Dendritic cell treated with granulocyte-macrophage colony-stimulating factor and Interleukin-4, amounts not matched to agents 40 ng/mL and 50 ng/mL, for 4 days (primary cell): ENCODE data around the gene IL1RAPL1.

Source experiments
- H3K27ac Mint-ChIP-seq: one replicate; pipeline ENCODE4 v1.8.0; 2022; ENCODE audit warnings: mild to moderate bottlenecking, mixed read lengths
- H3K27me3 Mint-ChIP-seq: one replicate; pipeline ENCODE4 v1.8.0; 2022; ENCODE audit warnings: mild to moderate bottlenecking, mixed read lengths
- H3K36me3 Mint-ChIP-seq: one replicate; pipeline ENCODE4 v1.8.0; 2022; ENCODE audit warnings: low read depth, mixed read lengths
- H3K4me1 Mint-ChIP-seq: one replicate; pipeline ENCODE4 v1.8.0; 2022; ENCODE audit warnings: low read depth, mixed read lengths
- H3K4me3 Mint-ChIP-seq: one replicate; pipeline ENCODE4 v1.8.0; 2022; ENCODE audit warnings: mild to moderate bottlenecking, moderate library complexity, mixed read lengths
- H3K9me3 Mint-ChIP-seq: one replicate; pipeline ENCODE4 v1.8.0; 2022; ENCODE audit warnings: mixed read lengths
- intact Hi-C: fragments of 100-400 bp; cut with micrococcal nuclease; formaldehyde crosslinking; loops from one replicate; pipeline ENCODE4 v1.15.0; 2022

The IL1RAPL1 gene

GRCh38 chrX:29851857-29852605 is 1264.8 kb downstream of the IL1RAPL1 start:
- Mint-ChIP-seq H3K4me3 (no peak overlapping the region), H3K27me3 (no peaks in the 10 kb centered on the region), H3K9me3 (no peaks in the 10 kb centered on the region), H3K4me1 (no peaks in the 10 kb centered on the region), H3K36me3 (no peaks in the 10 kb centered on the region), H3K27ac (no peak overlapping the region)
- intact Hi-C loops: no loop called here

- Mint-ChIP-seq H3K4me3 (no peak overlapping the region), H3K9me3 (no peaks in the 10 kb centered on the region), H3K36me3 (no peaks in the 10 kb centered on the region), H3K27ac (no peak overlapping the region), H3K27me3 (no peaks in the 10 kb centered on the region), H3K4me1 (no peaks in the 10 kb centered on the region)
- intact Hi-C loops: no loop called here
Measured at GRCh38 chrX:29852767-29853166, 1265.5 kb downstream of the IL1RAPL1 start.

GRCh38 chrX:29858714-29859113 is 1271.5 kb downstream of the IL1RAPL1 start:
- H3K27me3 Mint-ChIP-seq: no peaks in the 10 kb centered on the region
- H3K4me3 Mint-ChIP-seq: no peak overlapping the region
- H3K27ac Mint-ChIP-seq: no peak overlapping the region
- intact Hi-C loops: no loop called here
- no peaks in the 10 kb centered on the region for H3K9me3 Mint-ChIP-seq
- H3K36me3 Mint-ChIP-seq: no peaks in the 10 kb centered on the region
- no peaks in the 10 kb centered on the region for H3K4me1 Mint-ChIP-seq

GRCh38 chrX:29862126-29862677 is 1275.0 kb downstream of the IL1RAPL1 start:
- H3K4me3 Mint-ChIP-seq: no peak overlapping the region
- intact Hi-C loops: no loop called here
- no peaks in the 10 kb centered on the region for H3K27me3 Mint-ChIP-seq
- H3K27ac Mint-ChIP-seq: no peak overlapping the region
- no peaks in the 10 kb centered on the region for H3K4me1 Mint-ChIP-seq
- no peaks in the 10 kb centered on the region for H3K36me3 Mint-ChIP-seq
- H3K9me3 Mint-ChIP-seq: no peaks in the 10 kb centered on the region

DNA sequence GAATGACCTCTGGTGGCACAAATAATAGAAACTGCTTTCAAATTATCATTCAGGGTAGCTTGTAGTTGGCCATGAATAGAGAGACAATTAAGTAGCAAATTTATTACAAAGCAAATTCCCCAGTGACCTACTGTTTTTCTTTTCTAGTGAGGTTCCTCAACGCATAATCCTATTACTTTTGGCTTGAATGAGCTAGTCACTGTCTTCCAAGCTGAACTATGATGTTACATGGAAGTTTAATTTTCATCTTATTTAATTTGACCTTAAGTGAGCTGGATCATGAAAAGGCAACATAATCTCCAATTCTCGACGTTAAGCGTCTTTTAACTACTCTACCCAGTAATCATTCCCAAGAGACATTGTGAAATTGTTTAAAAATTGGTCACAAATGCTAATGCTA is 1280.7 kb downstream of the IL1RAPL1 start:
- H3K27me3 Mint-ChIP-seq: no peaks in the 10 kb centered on the region
- H3K27ac Mint-ChIP-seq: no peak overlapping the region
- intact Hi-C loops: no loop called here
- no peaks in the 10 kb centered on the region for H3K4me1 Mint-ChIP-seq
- no peaks in the 10 kb centered on the region for H3K9me3 Mint-ChIP-seq
- no peaks in the 10 kb centered on the region for H3K36me3 Mint-ChIP-seq
- no peak overlapping the region for H3K4me3 Mint-ChIP-seq

DNA sequence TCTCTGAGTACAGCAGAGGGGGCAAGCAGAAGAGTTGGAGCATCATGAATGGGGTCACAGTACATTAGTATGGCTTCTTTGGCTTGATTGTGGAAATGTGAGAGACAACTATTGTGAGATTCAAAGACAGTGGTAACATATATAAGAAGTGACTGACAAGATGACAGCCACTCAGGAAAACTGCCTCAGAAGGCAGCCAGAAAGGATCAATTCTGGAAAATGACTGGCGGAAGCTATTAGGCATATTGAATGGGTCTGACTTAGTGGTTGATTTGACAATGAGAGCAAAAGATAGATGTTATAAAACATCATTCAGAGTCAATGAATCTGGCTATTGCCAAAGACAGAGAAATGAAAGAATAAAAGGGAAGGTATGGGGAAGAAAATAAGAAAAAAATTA is 1282.6 kb downstream of the IL1RAPL1 start:
- H3K4me3 Mint-ChIP-seq: no peak overlapping the region
- no peak overlapping the region for H3K27ac Mint-ChIP-seq
- intact Hi-C loops: no loop called here
- H3K4me1 Mint-ChIP-seq: no peaks in the 10 kb centered on the region
- no peaks in the 10 kb centered on the region for H3K36me3 Mint-ChIP-seq
- H3K27me3 Mint-ChIP-seq: no peaks in the 10 kb centered on the region
- no peaks in the 10 kb centered on the region for H3K9me3 Mint-ChIP-seq

DNA sequence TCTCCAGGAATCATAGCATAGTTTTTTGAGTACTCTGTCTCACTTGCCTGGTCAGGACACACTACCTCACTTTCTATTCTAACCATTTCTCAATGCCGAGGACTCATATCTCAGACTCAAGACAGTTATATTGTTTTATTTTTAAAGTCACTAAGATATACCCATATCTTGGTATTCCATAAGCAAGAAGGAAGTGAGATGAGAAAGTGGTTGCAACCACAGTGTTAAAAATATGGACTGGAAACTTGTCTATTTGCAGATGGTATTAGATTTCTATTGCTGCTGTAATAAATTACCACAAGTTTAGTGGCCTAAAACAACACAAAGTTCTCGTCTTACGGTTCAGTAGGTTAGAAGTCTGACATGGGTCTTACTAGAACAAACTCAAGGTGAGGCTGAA is 1283.4 kb downstream of the IL1RAPL1 start:
- Mint-ChIP-seq H3K9me3 (no peaks in the 10 kb centered on the region), H3K4me1 (no peaks in the 10 kb centered on the region), H3K36me3 (no peaks in the 10 kb centered on the region), H3K27me3 (no peaks in the 10 kb centered on the region), H3K27ac (no peak overlapping the region), H3K4me3 (no peak overlapping the region)
- intact Hi-C loops: no loop called here

DNA sequence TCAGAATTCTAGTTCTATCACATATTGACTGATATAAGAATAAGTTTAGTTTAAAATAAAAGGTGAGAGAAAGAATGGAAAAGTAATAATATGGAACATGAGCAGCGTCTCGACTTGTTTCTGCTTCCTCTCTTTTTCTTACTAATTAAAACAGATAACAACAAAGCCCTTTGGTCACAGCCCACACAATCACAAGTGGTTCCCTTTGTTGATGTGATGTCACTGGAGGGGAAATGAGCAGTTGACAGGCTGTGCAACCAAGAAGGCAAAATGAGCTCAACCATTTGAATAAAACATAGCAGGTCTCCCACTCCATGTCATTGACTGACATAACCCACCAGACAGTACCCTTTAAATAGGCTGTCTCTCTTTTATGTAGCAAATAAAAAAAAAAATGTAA is 1285.6 kb downstream of the IL1RAPL1 start:
- intact Hi-C loops: no loop called here
- H3K27me3 Mint-ChIP-seq: no peaks in the 10 kb centered on the region
- no peaks in the 10 kb centered on the region for H3K36me3 Mint-ChIP-seq
- H3K4me1 Mint-ChIP-seq: no peaks in the 10 kb centered on the region
- no peaks in the 10 kb centered on the region for H3K9me3 Mint-ChIP-seq
- no peak overlapping the region for H3K27ac Mint-ChIP-seq
- H3K4me3 Mint-ChIP-seq: no peak overlapping the region

GRCh38 chrX:29876733-29877132 is 1289.5 kb downstream of the IL1RAPL1 start:
- no peaks in the 10 kb centered on the region for H3K9me3 Mint-ChIP-seq
- H3K4me3 Mint-ChIP-seq: no peak overlapping the region
- H3K4me1 Mint-ChIP-seq: no peaks in the 10 kb centered on the region
- intact Hi-C loops: no loop called here
- no peak overlapping the region for H3K27ac Mint-ChIP-seq
- H3K27me3 Mint-ChIP-seq: no peaks in the 10 kb centered on the region
- H3K36me3 Mint-ChIP-seq: no peaks in the 10 kb centered on the region

DNA sequence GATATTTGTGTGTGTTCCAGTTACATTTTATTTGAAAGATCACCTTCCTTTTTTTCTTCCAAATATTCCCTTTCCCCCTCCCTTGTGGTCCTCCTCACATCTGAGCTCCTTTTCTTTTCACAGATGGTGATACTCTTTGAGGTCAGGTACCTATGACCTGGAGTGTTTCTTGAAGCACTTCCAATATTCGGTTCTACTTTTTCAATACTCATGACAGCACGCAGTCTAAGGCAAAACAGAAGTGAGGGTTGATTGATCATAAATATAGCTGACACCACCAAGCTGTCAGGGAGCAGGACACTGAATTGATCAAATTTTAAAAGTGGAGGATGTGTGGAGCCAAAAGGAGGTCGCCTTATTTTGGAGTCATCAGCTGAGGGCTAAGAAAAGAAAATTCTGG is 1293.7 kb downstream of the IL1RAPL1 start:
- Mint-ChIP-seq H3K9me3 (no peaks in the 10 kb centered on the region), H3K4me1 (no peaks in the 10 kb centered on the region), H3K27me3 (no peaks in the 10 kb centered on the region), H3K27ac (no peak overlapping the region), H3K4me3 (no peak overlapping the region), H3K36me3 (no peaks in the 10 kb centered on the region)
- intact Hi-C loops: no loop called here

GRCh38 chrX:29890004-29890403 is 1302.8 kb downstream of the IL1RAPL1 start:
- Mint-ChIP-seq H3K9me3 (no peaks in the 10 kb centered on the region), H3K36me3 (no peaks in the 10 kb centered on the region), H3K27me3 (no peaks in the 10 kb centered on the region), H3K27ac (no peak overlapping the region), H3K4me1 (no peaks in the 10 kb centered on the region), H3K4me3 (no peak overlapping the region)
- intact Hi-C loops: no loop called here

GRCh38 chrX:29890646-29891200 is 1303.5 kb downstream of the IL1RAPL1 start:
- no peaks in the 10 kb centered on the region for H3K4me1 Mint-ChIP-seq
- H3K4me3 Mint-ChIP-seq: no peak overlapping the region
- no peaks in the 10 kb centered on the region for H3K9me3 Mint-ChIP-seq
- H3K27ac Mint-ChIP-seq: no peak overlapping the region
- intact Hi-C loops: no loop called here
- no peaks in the 10 kb centered on the region for H3K36me3 Mint-ChIP-seq
- no peaks in the 10 kb centered on the region for H3K27me3 Mint-ChIP-seq

GRCh38 chrX:29902004-29902403 is 1314.8 kb downstream of the IL1RAPL1 start:
- H3K4me3 Mint-ChIP-seq: no peak overlapping the region
- intact Hi-C loops: no loop called here
- no peaks in the 10 kb centered on the region for H3K4me1 Mint-ChIP-seq
- H3K27me3 Mint-ChIP-seq: peaks cover 2% of the 10 kb centered on the region
- no peaks in the 10 kb centered on the region for H3K36me3 Mint-ChIP-seq
- H3K9me3 Mint-ChIP-seq: no peaks in the 10 kb centered on the region
- H3K27ac Mint-ChIP-seq: no peak overlapping the region

GRCh38 chrX:29903360-29903759 is 1316.1 kb downstream of the IL1RAPL1 start:
- Mint-ChIP-seq H3K36me3 (no peaks in the 10 kb centered on the region), H3K4me3 (no peak overlapping the region), H3K9me3 (no peaks in the 10 kb centered on the region), H3K4me1 (no peaks in the 10 kb centered on the region), H3K27me3 (peaks cover 2% of the 10 kb centered on the region), H3K27ac (no peak overlapping the region)
- intact Hi-C loops: no loop called here

DNA sequence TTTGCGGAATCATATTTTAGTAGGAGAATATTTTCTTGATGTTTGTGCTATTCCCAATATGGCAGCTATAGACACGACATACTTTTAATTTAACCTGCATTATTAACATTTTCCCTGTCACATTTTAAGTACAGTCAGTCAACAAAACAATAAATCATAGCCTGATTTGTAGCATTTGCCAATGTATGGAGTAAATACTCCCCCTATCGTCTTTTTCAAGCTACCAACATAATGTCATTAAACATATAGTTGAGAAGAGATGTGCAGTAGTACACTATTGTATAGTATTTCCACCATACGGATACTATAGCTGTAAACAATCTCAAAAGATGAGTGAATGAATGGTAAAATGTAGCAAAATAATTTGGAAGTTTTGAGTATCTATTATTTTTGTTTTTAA is 1324.4 kb downstream of the IL1RAPL1 start:
- intact Hi-C loops: no loop called here
- H3K36me3 Mint-ChIP-seq: no peaks in the 10 kb centered on the region
- no peaks in the 10 kb centered on the region for H3K27me3 Mint-ChIP-seq
- H3K27ac Mint-ChIP-seq: no peak overlapping the region
- H3K4me3 Mint-ChIP-seq: no peak overlapping the region
- H3K4me1 Mint-ChIP-seq: no peaks in the 10 kb centered on the region
- no peaks in the 10 kb centered on the region for H3K9me3 Mint-ChIP-seq
